ENCODE measurements around the gene ELMO1.

ELMO1 gene

DNA sequence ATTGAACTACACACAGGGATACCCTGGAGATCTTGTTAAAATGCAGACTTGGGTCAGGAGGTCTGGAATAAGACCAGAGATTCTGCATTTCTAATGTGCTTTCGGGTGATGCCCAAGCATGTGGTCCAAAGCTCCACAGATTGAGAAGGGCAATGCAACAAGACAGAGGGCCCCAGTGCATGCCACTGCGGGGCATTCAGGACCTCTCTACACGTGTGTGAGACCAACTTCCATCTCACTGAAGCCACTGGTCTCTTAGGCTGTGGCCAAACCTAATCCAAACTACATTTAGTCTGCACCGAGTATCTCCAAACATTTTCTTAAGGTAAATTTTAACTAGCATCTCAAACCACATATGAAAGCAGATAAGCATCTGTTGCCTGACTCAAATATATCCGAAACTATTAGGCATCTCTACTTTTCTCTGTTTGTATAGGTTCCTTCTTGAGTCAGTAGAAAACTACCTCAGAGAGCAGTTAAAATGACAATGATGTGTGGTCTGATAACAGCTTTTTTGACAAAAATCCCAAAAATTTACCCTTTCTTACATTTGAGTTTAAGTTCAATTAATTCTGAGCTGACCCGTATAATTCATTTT is 107.5 kb downstream of the ELMO1 start:
- DNase-seq, result peak in 1 of 2 donors; percentile 35

DNA sequence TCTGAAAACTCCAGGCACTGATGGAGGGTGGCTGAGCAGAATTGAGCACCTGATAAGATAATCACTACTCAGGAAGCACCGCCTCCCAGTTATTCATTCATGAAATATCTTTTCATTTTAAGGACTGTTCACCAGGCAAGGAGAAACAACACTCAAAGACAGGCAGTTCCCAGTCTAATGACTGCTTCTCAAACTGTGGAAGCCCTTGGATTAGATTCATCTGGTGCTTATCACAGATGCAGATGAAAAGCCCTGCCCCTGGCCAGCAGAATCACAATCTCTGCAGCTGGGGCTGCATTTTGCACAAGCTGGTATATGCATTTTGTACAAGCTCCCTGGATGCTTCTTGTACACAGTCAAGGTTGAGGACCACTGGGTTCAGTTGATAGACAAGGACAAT is 109.7 kb downstream of the ELMO1 start:
- no peak for DNase-seq

DNA sequence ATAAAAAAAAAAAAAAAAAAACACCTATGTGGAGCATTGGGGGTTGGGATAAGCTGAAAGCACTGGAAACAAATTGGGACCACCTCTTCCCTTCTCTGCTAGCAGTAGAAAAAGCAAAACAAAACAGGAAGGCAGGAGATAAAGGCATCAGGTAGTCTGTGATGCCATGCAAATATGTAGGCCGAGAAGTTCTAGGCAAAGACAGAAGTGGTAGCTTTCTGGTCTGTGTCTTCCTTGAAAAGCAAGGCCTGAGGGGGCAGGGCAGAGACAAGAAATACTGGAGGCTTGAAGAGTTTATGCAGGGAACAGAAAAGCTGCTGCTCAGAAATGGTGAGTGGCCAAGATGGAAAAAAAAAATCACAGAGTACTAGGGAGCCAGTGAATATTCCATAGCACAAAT is 111.1 kb downstream of the ELMO1 start:
- DNase-seq, result no peak

DNA sequence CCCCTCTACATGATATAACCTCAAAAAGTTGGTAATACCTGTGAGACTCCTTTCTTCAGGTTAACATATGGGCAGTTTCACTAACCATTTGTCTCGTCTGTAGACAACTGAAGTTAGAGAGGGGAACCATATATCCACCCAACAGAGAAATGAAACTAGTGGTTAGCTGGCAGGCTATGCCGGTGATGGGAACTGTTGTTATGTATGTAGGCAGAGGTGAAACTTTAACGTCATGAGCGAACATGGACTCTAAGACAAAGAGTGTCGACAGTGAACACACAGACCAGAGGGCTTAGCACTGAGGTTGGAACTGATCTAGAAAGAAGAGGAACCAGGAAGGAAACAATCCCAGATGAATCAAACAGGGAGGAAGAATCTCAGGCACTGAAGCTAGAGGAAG is 112.4 kb downstream of the ELMO1 start:
- DNase-seq, result peak; percentile 44 to 62

DNA sequence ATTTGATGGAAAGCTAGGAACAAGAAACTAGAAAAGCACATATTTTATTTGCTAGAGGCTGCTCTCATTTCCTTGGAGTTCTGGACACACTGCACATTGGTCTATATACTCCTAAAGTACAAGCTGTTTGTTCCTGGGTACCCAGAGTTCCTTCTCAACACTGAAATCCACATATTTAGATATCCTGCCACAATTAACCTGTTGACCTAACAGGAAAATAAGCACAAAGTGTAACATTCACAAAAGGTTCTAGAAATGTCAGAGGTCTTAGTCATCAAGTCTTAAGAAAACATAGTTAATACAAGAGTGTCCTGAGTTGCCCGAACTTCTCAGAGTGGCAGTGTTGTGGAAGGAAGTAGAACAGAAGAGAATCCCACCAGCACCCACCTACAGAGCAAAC is 115.6 kb downstream of the ELMO1 start:
- no peak for DNase-seq

DNA sequence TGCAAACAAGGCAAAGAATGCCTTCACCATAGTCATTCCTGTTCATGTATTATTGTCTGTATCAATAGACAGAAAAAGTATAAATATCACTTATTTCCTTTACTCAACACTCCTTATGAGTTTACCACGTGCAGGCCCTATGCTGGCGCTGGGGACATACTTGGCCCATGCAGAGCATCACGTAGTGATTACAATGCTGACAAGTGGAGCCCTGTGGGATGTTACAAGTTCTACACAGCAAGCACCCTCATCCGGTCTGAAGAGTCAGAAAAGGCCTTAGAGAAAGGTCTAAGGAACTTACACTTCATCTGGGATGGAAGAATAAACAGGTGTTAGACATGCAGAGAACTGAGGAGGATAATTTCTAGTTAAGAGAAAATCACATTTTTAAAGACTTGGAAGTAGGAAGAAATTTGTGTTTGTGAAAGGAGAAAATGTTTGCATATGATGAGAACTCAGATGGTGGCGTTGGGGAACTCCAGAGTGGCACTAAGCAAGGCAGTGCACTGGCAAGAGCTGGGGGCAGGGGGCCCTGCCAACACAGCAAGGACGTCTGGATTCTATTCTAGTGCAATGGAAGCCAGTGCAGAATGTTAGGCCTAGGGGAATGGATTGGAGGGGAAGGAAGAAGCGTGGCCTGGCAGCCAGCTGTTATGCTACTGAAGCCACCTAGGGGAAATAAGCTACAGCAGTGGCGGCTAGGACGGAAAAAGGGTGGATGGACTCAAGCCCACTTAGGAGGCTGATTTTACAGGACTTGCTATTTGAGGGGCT is 116.2 kb downstream of the ELMO1 start:
- no peak for DNase-seq

DNA sequence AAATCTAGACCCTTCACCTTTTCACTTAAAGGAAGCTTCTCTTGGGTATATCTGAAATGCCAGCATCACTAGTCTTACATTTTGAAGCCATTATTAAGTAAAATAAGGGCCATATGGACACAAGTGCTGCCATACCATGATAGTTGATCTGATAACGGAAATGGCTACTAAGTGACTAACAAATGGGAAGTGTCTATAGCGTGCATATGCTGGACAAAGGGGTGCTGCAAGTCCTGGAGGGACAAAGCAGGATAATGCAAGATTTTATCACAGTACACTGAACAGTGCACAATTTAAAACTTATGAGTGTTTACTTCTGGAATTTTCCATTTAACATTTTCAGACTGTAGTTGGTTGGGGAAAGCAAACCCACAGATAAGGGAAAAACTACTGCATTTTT is 117.9 kb downstream of the ELMO1 start:
- DNase-seq, result no peak

DNA sequence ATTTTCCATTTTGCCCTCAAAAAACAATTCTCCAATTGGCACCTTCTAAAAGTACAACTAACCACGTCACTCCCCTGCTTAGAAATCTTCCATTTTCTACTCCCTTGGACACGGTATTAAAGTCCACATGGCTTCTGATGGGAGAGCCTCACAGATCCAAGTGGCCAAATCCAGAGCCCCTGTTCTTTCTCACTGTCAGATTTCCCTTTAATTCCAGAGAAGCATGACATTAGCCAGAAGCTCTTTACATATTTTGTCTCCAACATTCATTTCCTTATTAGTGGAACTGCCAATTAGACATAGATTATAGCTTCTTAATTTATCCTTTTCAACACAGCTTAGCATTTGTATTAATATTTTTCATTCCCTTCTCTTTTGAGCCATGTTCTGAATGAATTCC is 118.7 kb downstream of the ELMO1 start:
- no peak for DNase-seq

DNA sequence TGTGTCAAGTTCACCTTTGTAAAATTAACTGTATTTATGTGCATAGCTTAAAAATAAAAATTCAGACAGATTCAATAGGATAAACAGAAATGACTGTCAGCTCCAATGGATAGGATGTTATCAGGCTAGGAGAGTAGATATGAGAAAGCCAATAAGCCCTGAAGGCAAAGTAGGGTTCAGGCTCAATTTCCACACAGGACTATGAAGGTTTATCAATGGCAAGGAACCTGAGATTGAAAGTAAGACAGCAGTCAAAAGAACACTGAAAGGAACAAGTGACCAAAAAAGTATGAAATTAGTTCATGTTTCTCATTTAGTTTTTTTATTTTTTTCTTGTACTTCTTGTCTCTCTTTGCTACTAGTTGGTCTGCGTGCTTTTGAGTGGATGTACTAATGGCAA is 121.4 kb downstream of the ELMO1 start:
- no peak for DNase-seq

DNA sequence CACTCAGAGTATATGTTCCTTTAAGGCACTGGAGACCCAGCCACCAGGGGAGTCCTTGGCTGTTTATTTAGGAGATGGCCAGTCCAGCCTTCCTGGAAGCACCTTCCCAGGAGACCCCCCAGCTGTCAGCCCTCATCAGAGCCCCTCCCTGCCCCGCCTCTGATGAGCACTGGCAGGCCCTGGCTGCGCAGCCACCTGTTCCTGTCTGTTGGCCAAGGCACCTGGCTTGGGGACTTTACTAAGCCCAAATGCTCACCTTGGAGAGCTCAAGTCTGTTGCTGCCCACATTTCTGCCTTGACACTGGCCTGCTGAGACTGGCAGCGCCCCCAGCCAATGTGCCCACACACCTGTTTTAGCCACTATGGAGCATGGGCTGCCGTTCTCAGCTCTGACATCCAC is 124.7 kb downstream of the ELMO1 start:
- no peak for DNase-seq

DNA sequence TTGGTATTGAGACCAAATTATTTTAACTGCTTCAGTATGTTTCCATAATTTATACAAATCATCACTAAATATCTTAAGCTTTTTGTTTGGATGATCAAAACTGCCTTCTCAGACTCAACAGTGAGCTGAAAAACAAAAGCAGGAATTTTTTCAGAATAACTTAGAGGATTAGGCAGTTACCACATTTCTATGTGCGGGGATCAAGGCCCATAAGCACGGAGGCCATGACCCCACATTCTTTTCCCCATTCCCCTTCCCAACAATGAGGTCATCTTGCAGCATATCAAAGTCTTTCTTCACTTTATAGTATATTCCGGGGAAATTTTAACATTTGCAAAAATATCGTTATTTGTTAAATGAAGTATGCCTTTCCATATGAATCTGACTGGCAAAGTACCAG is 125.8 kb downstream of the ELMO1 start:
- no peak for DNase-seq

DNA sequence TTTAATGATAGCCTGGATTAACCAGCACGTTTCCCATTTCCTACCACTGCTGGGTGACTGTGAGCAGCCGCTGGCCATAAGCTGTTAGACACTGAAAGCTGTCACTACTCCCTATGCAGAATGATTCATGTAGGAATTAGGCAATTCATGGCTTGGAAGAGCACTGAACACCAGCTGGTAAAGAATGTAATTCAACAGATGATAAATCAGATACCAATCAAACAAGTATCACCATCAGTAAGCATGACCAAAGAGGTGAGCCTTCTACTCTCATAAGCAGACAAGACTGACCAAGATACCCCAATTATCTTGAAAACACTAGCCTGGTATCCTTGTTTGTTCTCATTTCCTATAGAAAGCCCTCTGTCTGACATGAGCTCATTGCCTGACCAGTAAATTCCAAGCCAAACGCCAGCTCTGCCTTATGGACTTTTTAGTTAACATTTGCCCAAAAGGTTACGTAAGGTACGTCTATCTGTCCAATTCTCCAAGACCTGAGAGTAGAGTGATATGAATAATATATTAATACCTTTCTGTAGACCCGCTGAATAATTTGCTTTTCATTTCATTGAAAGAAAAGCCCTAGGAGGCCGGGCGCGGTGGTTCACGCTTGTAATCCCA is 127.7 kb downstream of the ELMO1 start:
- DNase-seq, result no peak

DNA sequence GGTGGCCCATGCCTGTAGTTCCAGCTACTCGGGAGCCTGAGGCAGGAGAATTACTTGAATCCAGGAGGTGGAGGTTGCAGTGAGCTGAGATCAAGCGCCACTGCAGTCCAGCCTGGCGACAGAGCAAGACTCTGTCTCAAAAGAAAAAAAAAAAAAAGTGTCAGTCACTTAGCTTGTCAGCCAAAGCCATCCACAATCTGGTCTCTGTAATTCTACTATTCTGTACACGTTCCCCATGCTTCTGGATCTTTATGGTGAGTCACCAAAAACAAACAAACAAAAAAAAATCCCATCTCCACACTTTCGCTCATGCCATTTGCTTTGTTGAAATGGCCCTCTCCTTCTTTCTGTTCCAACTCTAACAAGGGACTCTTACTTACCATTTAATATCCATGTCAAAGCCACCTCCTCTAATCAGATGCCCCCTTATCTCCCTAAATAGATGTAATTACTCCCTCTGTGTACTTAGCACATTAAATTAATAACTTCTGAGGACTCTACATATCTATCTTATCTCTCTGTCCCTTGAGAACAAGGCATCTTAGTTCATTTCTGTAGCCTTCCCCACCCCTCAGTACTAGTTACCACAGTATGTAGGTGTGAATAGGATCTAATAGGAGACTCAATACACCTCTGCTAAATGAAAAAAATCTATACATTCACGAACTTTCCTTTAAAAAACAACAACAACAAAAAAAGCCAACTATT is 128.4 kb downstream of the ELMO1 start:
- no peak for DNase-seq

DNA sequence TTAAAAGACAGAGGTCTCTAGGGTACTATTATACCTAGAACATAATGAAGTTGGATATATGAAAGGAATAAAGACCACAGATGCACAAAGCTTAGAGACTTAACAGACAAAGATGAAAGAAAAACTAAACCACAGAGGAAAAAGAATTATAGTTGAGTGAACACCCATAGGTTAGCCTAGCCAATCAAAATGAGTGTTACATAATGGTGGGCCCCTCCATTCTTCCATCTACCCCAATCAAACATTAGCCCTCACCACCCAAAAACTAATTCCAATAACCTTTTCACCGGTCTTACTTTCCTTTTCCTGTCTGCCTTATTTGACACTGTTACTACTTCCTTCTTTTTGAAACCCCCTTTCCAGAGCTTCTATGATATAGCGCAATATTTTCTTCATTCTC is 130.1 kb downstream of the ELMO1 start:
- DNase-seq, result peak in 1 of 2 donors; percentile 53

DNA sequence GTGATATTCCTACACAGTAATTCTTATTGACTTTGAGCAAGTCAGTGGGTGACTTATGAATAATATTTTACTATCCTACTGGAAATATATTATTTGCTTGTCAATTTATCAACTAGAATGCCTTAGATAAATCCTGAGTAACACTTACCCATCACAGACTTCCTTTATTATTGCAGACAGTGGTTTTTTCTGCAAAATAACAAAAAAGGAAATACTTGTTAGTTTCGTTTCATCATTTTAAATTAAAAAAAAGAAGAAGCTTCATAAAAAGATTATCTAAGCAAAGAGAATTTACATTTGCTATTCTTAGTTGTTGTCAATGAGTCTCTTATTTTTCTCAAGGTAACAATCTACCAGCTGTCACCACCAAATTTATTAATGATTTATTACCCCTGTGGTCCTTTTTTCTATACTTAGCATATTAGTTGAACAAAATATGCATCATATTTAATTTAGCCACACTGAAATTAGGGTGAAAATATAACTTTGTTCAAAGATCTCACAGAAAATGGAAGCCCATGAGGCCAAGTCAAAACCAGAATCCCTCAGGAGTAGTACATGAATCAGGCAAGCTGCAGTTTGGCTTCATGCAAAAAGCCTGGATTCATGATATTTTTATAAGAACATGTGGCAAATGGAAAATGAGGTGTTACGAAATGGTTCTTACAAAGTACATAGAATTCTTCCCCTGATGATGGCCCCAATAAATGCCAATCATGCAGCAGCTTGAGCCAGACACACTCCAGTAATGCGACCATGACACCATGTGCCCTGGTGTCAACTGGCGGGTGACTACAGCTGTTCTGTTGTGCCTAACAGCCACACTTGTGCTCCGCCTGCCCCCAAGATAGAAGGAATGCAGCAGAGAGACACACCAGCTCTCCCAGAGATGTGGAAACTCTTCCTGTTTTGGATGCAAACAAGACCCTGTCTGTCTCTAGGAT is 132.6 kb downstream of the ELMO1 start:
- no peak for DNase-seq

DNA sequence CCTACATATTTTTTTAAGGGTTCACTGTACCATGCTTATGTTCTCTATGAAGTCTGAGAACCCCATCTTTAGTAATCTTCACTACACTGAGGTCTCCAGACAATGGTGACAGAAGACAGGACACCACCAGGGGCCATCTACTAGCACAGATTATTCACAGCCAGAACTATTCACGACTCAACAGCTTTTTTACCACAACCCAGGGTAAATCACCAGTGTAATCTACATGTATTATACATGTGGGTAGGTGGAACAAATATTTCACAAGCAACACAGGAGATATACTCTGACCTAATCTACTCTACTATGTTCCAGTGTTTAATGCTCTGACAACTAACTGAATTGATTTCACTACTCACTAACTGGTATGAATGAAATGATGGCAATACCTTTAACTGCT is 136.1 kb downstream of the ELMO1 start:
- DNase-seq, result no peak

DNA sequence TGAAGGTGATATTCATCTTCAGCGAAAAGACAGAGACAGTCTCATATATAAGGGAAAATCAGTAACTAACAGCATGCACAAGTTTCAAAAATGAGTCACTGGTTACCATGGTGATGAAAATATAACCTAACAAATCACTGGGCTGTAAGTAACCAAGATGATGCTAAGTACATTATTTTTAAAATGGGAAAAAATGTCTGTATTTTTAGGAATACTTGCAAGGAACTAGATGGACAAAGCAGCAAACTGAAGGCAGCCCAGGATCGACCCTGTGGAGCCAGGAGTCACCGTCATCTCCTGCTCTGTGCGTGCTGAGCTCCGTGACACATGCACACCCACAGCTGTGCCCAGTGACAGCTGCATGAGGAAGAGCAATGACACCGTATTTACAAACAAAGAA is 137.3 kb downstream of the ELMO1 start:
- DNase-seq, result peak; percentile 49 to 55

DNA sequence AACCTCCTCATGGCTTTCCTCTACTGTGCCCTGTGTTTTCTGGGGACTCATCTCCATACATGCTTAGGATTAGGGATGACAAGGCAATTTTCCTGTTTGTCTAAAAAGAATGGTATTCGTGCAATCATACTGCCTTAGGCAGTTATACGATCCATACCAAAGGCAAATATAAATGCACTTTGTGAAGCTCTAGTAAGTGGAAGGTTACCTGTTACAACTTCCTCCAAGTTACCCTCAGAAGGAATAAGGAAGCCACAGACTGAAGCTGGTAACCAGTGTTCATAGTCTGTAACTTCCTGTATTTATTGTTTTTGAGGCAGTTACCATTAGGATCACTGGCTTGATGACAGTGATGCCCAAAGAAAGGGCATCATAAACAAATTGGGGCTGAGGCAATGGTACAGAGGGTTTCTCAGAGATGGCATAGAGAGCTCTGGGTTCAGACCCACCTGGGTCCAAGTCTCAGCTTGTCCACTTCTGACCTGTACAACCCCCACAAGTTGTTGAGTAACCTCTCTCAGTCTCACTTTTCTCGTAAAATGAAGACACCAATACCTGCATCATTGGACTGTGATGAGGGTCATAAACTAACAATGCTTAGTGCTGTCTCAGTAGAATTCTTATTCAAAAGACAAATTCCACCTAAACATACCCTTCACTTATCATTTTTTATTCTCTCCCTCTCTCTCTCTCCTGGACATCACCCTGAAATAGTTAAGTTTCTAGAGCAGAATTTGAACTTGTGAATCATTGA is 138.2 kb downstream of the ELMO1 start:
- peak; percentile 21 to 60 for DNase-seq

DNA sequence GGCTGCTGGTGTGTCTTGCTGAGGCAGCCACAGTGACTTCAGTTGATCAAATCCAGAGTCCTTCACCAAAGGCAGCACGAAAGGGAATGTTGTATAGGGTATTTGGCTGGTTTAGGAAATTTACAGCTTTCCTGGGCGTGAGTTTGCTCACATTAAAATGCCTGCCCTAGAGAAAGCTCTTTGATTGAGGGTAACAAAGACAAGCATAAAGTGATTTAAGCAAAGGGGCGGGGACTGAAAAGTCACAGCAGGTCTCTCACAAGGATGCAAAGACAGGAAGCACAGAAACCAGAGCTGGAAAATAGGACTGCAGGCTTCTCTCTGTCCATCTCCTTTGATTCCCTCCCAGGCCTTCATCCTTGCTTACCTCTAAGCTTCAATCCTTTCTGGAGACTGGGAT is 139.2 kb downstream of the ELMO1 start:
- DNase-seq, result no peak

DNA sequence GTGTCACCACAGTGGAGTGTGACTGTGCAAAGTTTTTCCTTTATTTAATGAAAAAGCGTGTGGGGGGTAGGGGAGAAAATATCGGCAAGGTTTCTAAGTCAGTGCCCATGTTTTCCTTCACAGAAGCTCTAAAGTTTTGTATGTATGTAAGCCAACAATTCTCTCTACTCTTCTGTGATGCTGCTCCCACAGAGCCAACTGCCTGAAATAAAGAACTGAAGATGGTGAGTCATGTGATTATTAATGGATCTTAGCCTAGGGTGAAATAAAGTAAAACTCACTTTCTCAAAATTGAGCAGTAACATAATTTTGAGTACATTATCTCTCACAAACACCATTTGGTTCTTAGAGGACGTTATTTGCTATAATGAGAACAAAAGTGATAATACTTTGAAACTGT is 143.7 kb downstream of the ELMO1 start:
- no peak for DNase-seq

DNA sequence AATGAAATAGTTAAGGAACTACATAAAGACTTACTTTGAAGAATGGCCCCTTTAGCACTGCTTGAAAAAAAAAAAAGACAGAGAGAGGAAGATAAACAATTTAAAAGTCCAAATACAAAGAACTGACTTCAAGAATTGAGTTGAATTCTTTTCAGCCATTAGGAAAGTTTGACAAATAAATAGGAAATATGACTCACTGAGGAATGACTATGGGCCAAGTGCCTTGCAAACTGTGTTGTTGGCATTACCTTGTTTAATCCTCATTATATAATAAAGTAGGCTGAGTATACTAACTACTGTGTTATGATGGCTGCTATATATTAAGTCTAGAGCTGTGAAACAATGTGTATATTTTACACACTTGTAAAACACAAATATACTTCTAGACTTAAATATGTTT is 151.1 kb downstream of the ELMO1 start:
- DNase-seq, result no peak

DNA sequence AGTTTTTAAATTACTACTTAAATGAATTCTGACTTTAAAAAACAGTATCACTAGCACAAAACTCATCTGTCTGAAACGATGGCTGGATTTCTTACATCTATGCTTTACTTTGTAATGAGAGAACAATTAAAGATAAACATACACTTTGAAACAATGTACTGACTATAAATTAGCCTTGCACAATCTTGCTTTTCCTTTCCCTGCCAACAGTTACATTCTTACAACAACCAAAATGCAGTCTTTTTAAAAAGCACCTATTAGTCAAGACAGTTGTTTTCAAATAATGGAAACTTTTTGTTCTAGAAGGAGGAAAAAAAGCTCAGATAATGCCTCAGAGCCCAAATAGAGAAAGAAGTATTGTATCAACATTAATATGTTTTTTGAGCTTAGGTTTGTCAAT is 153.3 kb downstream of the ELMO1 start:
- DNase-seq, result no peak

Data from CD4-positive, alpha-beta T cell treated with Interleukin-4 for 1 hour (primary cell).